GM19324 (cell line): ENCODE measurements around the gene BANF2.
"Not testable (repeated sequence)": the region's sequence is repeated elsewhere in the genome, so short reads cannot be mapped to it uniquely, and the experiment has no call there.

Experiments
- ATAC-seq: cut with Tn5 transposase; IDR thresholded peaks from one replicate; pipeline ENCODE4 v1.9.1; 2021; ENCODE audit warnings: mild to moderate bottlenecking, moderate library complexity; ENCODE audit not compliant: unreplicated experiment, low FRiP score

Gene BANF2

GRCh38 chr20:17759449-17759848, 59.7 kb downstream of the BANF2 start:
- no peak for ATAC-seq

- no peak for ATAC-seq
These were observed 61.8 kb downstream of the BANF2 start for GRCh38 chr20:17761604-17762003.

- no peak for ATAC-seq
These were observed 62.6 kb downstream of the BANF2 start for GRCh38 chr20:17762243-17762872.

- ATAC-seq = no peak
These were observed 63.2 kb downstream of the BANF2 start for GRCh38 chr20:17762873-17763557.

DNA sequence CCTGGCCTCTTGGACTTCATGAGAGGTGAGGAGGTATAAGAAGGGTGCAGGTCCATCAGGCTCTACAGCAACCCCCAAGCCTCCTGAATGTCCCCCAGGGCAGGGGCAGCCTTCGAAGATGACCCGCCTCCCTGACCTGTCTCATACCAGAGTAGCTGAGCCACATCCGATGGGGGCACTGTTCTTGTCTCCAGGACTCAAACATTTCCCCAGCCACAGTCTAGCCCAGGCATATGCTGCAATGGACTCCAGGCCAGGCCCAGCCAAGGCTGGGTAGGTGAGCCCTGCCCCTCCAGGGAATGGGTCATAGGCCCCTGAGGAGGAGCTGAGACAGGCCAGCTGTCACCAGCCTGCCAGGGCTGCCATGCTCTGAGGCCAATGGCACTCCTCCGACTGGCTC, 65.3 kb downstream of the BANF2 start:
- no peak for ATAC-seq

DNA sequence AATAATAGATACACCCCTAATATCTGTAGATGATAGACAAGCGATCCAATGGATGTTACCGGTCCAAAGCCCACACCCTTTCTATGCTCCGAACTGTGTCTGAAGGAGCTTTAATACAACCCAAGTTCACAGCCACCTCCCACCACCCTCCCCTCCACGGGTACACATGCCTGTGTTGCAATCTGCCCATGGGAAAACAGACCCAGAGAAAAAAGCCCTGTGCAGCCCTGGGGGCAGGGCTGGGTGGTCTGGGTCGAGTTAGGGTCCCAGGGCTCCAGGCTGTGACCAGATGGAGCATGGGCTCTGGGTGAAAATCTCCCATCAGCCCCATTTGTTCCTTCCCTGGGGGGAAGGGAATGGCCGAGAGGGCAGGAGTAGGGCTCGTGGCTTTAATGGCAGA, 65.8 kb downstream of the BANF2 start:
- ATAC-seq = no peak

DNA sequence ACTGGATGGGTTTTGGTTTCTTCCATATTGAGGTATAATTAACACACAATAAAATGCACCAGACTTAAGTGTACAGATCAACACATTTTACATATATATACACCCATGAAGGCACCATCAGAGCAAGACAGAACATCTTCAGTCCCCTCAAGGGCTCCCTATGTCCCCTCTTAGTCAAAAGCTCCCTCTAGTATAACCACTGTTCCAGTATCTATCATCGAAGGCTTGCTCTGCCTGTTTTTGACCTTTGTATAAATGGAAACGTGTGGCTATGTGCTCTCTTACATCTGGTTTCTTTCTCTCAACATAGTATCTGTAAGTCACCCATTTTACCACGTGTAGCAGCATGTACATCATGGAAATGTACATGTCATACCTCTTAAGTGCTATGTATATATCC, 66.5 kb downstream of the BANF2 start:
- ATAC-seq = no peak

DNA sequence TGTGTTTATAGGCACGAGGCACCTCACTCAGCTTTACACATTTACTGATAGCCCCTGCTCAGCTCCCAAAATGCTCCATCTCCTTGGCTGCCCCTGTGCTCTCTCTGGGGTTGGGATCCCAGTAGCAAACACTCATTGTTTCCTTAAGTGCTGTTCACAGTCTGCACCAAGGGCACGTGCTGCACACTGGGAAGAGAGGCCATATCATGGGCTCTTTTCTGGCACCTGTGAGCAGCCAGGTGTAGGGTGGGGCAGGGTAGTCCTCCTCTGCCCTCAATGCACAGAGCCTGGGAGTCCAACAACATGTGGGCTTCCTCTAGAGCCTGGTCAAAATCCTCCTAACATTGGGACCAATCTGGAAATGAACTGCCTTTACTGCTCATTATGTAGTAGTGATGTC, 67.9 kb downstream of the BANF2 start:
- ATAC-seq = no peak

DNA sequence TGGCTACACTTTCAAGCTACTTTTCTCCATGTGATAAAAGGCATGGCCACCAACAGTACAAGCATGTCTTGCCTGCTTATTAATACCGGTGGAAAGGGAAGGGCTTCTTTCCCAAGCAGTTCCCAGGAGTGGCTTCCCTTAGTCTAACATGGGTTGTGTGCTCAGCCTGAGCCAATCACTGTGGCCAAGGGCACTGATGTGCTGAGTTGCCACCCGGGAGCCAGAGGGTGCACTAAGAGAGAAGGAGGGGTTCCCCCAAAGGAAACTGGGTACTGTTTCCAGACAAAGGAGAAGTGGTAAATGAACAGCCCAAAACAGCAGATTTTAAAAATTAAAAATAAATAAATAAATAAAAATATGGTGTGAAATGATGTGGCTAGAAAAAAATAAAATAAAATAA, 68.5 kb downstream of the BANF2 start:
- ATAC-seq = no peak

DNA sequence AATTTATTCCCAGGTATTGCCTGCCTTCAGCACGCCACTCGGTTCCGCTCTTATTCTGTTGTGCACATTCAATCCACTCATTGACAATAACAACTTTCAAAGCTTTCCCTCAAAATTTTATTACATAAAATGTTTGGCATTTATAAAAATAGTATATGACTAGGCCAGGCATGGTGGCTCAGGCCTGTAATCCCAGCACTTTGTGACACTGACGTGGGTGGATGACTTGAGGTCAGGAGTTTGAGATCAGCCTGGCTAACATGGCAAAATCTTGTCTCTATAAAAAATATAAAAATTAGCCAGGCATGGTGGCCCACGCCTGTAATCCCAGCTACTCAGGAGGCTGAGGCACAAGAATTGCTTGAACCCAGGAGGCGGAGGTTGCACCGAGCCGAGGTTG, 70.0 kb downstream of the BANF2 start:
- ATAC-seq = not testable (repeated sequence)

DNA sequence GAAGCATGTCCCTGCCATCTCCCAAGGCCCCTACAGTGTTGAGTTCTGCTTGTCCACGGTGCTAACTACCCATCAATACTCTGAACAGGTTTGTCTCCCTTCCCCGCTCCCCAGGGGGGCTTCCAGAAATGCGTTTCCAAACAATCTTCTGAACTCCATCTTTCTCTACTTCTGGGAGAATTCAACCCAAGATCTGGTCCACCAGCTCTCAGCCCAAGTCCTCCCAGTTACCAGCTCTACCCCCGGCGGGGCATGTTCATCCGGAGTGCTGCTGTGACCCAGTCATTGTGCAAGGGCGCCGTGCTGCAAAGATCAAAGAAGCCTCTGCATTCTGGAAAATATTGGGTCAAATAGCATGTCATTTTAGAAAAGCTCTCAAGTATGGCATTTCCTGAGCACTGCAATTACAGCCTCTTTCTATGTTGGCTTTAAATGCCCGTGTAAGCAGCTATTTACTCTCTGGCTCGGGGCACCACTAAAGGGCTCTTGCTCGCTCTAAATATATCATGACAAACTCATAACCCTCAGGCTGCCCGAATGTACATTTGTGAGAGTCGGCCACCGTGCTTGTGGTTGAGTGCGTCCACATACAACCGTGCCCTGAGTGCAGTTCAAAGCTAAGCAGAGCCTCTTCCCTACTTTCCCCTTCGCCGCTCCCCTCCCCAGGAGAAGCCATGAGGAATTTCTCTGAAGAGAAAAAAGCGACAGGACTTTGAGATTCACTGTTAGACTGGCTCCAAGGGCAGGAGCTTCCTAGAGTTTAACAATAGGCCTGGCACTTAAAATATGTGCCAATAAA, 71.6 kb downstream of the BANF2 start:
- ATAC-seq = no peak

- no peak for ATAC-seq
These were observed 72.2 kb downstream of the BANF2 start for GRCh38 chr20:17772005-17772343.

DNA sequence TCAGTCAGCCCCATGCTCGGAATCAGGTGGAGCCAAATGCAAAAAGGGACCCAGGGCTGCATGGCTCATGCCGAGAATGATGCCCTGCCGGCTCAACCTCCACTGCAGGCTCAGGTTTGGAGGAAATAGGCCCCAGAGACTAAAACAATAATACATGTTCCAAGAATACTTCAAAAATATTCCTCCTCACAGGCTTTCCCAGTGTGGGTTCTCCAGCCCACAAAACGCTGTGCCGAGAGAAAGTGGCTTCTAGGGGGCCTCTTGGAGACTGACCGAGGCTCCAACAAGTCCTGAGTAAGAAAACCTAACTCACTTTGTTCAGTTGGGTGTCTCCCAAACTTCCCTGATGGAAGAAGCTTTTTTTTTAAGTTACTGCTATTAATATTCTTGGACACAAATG, 73.9 kb downstream of the BANF2 start:
- no peak for ATAC-seq

- ATAC-seq = no peak
These were observed 75.8 kb downstream of the BANF2 start for GRCh38 chr20:17775600-17775999.

GRCh38 chr20:17776551-17776950, 76.8 kb downstream of the BANF2 start:
- ATAC-seq = no peak

DNA sequence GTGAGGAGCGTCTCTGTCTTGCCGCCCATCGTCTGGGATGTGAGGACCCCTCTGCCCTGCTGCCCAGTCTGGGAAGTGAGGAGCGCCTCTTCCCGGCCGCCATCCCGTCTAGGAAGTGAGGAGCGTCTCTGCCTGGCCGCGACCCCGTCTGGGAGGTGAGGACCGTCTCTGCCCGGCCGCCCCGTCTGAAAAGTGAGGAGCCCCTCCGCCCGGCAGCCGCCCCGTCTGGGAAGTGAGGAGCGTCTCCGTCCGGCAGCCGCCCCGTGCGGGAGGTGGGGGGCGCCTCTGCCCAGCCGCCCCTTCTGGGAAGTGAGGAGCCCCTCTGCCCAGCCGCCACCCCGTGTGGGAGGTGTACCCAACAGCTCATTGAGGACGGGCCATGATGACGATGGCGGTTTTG, 79.2 kb downstream of the BANF2 start:
- not testable (repeated sequence) for ATAC-seq

DNA sequence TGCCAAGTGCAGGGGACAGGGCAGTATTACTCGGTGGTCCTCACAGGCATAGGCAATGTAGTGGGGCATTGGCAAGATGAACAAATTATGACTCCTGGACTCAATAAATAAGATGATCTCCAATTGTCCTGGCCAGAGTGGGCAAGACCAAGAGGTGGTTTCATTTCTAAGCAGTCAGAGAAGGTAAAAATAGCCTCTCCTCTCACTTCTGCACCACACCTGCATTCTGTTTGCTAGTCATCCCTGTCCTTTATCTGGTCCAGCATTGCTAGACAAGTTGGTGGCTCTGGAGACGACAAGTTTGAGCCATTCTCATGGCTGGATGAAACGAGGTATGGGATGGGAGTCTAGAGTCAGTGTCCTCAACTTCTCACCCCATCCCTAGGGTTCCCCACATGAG, 83.0 kb downstream of the BANF2 start:
- ATAC-seq = no peak

DNA sequence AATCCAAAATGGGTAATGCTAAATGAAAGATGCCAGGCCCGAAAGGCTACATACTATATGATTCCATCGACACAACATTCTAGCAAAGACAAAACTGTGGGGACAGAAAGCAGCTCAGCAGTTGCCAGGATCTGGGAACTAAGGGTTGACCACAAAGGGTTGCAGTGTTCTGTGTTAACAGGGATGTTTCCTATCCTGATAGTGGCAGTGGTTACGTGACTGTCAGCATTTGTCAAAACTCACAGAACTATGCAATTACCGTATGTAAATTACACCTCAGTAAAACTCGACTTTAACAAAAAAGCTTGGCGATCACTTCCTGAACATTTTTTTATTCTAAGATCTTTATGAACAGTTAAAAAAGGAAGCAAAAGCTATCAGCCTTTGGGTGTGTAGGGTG, 83.9 kb downstream of the BANF2 start:
- no peak for ATAC-seq

DNA sequence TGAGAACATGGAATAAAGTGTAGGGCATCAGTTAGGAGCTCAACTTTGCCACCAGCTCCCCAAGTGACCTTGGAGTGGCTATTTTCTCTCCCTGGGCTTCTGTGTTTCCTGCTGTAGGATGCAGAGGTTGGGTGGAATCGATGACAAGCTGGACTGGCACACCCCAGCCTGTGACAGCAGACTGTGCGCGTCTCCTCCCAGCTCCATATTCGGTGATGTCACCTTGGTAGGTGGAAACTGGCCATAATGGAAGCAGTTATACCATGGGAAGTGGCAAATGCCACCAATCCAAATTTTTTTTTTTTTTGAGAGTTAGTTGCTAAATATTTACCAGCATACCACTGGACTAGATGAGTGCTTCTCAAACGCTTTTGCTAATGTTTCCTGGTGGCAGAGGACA, 85.2 kb downstream of the BANF2 start:
- ATAC-seq = no peak
